GM23248 (cell line): Measurements from ENCODE around the gene TSPAN9. TPM values are rescaled to one million over a fixed set of nuclear protein-coding genes. Genes with fewer than 3 reads are reported as not detected.
A peak's percentile ranks its signal among the peaks of the same experiment; 100 is the strongest.

ENCODE experiments used
- DNase-seq: peaks from one replicate; pipeline ENCODE4 v3.0.0-alpha.2; 2015
- H2AFZ ChIP-seq: fragments of 200-600 bp; sonication (generic); 2 replicates; pipeline ENCODE4 v1.6.1; 2016; ENCODE audit warnings: antibody characterized with exemption
- H3F3A ChIP-seq: fragments of 200-600 bp; sonication (generic); 2 replicates; pipeline ENCODE4 v1.6.1; 2016; ENCODE audit warnings: mild to moderate bottlenecking, antibody characterized with exemption, mixed run types; ENCODE audit not compliant: insufficient read depth
- H3K27ac ChIP-seq: fragments of 200-600 bp; sonication (generic); 2 replicates; pipeline ENCODE4 v1.5.1; 2016; ENCODE audit warnings: mild to moderate bottlenecking
- H3K27me3 ChIP-seq: fragments of 200-600 bp; sonication (generic); replicated peaks from 2 replicates; pipeline ENCODE4 v1.6.1; 2016; ENCODE audit warnings: mild to moderate bottlenecking; ENCODE audit not compliant: insufficient read depth
- H3K36me3 ChIP-seq: fragments of 200-600 bp; sonication (generic); 2 replicates; pipeline ENCODE4 v1.6.1; 2016; ENCODE audit warnings: low read depth, mild to moderate bottlenecking
- H3K4me1 ChIP-seq: fragments of 200-600 bp; sonication (generic); 2 replicates; pipeline ENCODE4 v1.6.1; 2016; ENCODE audit warnings: mild to moderate bottlenecking; ENCODE audit not compliant: insufficient read depth
- H3K4me2 ChIP-seq: fragments of 200-600 bp; sonication (generic); one replicate; pipeline ENCODE4 v1.6.1; 2016; ENCODE audit warnings: mild to moderate bottlenecking; ENCODE audit not compliant: unreplicated experiment
- H3K4me3 ChIP-seq: fragments of 200-600 bp; sonication (generic); 2 replicates; pipeline ENCODE4 v1.5.1; 2016; ENCODE audit warnings: mild to moderate bottlenecking
- H3K79me2 ChIP-seq: fragments of 200-600 bp; sonication (generic); 2 replicates; pipeline ENCODE4 v1.6.1; 2016; ENCODE audit warnings: mild to moderate bottlenecking; ENCODE audit not compliant: insufficient read depth
- H3K9ac ChIP-seq: fragments of 200-600 bp; sonication (generic); 2 replicates; pipeline ENCODE4 v1.6.1; 2016; ENCODE audit warnings: mild to moderate bottlenecking
- H3K9me2 ChIP-seq: fragments of 200-600 bp; sonication (generic); 2 replicates; pipeline ENCODE4 v1.6.1; 2016; ENCODE audit warnings: mixed run types, mild to moderate bottlenecking, moderate library complexity; ENCODE audit not compliant: insufficient read depth
- H3K9me3 ChIP-seq: fragments of 200-600 bp; sonication (generic); one replicate; pipeline ENCODE4 v1.6.1; 2017; ENCODE audit warnings: low read depth
- H4K20me1 ChIP-seq: fragments of 200-600 bp; sonication (generic); 2 replicates; pipeline ENCODE4 v1.6.0; 2016; ENCODE audit not compliant: insufficient read depth
- EZH2 ChIP-seq: fragments of 200-600 bp; sonication (generic); IDR thresholded peaks from 2 replicates; pipeline ENCODE4 v1.6.1; 2018; ENCODE audit warnings: antibody characterized with exemption, mild to moderate bottlenecking; ENCODE audit not compliant: insufficient read depth, poor library complexity, severe bottlenecking
- EZH2phosphoT487 ChIP-seq: fragments of 200-600 bp; sonication (generic); IDR thresholded peaks from 2 replicates; pipeline ENCODE4 v1.6.1; 2018; ENCODE audit warnings: antibody characterized with exemption, moderate library complexity, mild to moderate bottlenecking, low read depth; ENCODE audit not compliant: insufficient read depth
- WGBS, 2 experiments: methylation state at CpG; one replicate each; pipeline ENCODE4 v1.1.6; 2015 to 2017; ENCODE audit warnings: low lambda C conversion rate in 2 of 2, low coverage in 1 of 2; ENCODE audit errors: missing lambda C conversion rate in 2 of 2; 5-methylcytosine and 5-hydroxymethylcytosine counted together
- in situ Hi-C: fragments of 300-500 bp; cut with MboI; formaldehyde crosslinking; loops from 2 replicates; pipeline ENCODE4 v1.15.0; 2020
- polyA plus RNA-seq: library from polyadenylated mRNA; unstranded; fragments of >200 nt; fragmentation: Nextera tagmentation; extraction: Ambion mirVana; gene quantifications from 2 replicates; pipeline ENCODE4 v1.2.1, GENCODE V29; 2016
- total RNA-seq: library from RNA; depleted of rRNA; stranded (reverse); fragments of >200 nt; shearing (Covaris generic); gene quantifications from 2 replicates; pipeline ENCODE4 v1.2.3, GENCODE V29; 2014

TSPAN9 gene
- total and polyA plus RNA-seq, 2 experiments from 2014 or later, result 9.5 to 14.4 TPM

GRCh38 chr12:3032770-3033538 is 44.2 kb upstream of the TSPAN9 start:
- Histone ChIP-seq H3K36me3 (no peaks in the 10 kb centered on the region), H3F3A (no peaks in the 10 kb centered on the region), H3K4me1 (no peaks in the 10 kb centered on the region), H3K27ac (no peak overlapping the region), H2AFZ (no peak overlapping the region), H3K9ac (no peak overlapping the region), H4K20me1 (no peaks in the 10 kb centered on the region), H3K4me2 (no peak overlapping the region), H3K27me3 (no peaks in the 10 kb centered on the region), H3K4me3 (no peak overlapping the region), H3K9me2 (no peaks in the 10 kb centered on the region), H3K79me2 (no peaks in the 10 kb centered on the region), H3K9me3 (no peaks in the 10 kb centered on the region)
- in situ Hi-C loops, result loop anchor here (10.0 kb wide), 1 partner anchor 148 kb away; no protein-coding TSS in a partner anchor
- TF ChIP-seq EZH2, result no peak
- no peak for TF ChIP-seq EZH2phosphoT487
- WGBS, 2 experiments, result 92 to 94% methylated on average over 23 to 27 of the region's 27 CpGs
- no peak for DNase-seq

GRCh38 chr12:3033539-3033867 is 43.7 kb upstream of the TSPAN9 start:
- TF ChIP-seq EZH2phosphoT487 (no peak), EZH2 (no peak)
- H3K27ac ChIP-seq, result no peak overlapping the region
- no peak overlapping the region for H3K4me2 ChIP-seq
- H3F3A ChIP-seq, result no peaks in the 10 kb centered on the region
- 83 to 86% methylated on average over 8 of the region's 8 CpGs for WGBS, 2 experiments
- no peak overlapping the region for H3K4me3 ChIP-seq
- H3K79me2 ChIP-seq, result no peaks in the 10 kb centered on the region
- H3K9me3 ChIP-seq, result no peaks in the 10 kb centered on the region
- H3K27me3 ChIP-seq, result no peaks in the 10 kb centered on the region
- no peaks in the 10 kb centered on the region for H4K20me1 ChIP-seq
- H3K9ac ChIP-seq, result no peak overlapping the region
- H3K4me1 ChIP-seq, result no peaks in the 10 kb centered on the region
- no peaks in the 10 kb centered on the region for H3K9me2 ChIP-seq
- H2AFZ ChIP-seq, result no peak overlapping the region
- in situ Hi-C loops, result loop anchor here (10.0 kb wide), 1 partner anchor 149 kb away; no protein-coding TSS in a partner anchor
- H3K36me3 ChIP-seq, result no peaks in the 10 kb centered on the region
- DNase-seq, result no peak

- Histone ChIP-seq H3K9ac (no peak overlapping the region), H3K9me3 (no peaks in the 10 kb centered on the region), H3K27me3 (no peaks in the 10 kb centered on the region), H3K4me3 (no peak overlapping the region), H3K36me3 (no peaks in the 10 kb centered on the region), H3K27ac (no peak overlapping the region), H3K79me2 (no peaks in the 10 kb centered on the region), H2AFZ (no peak overlapping the region), H3K4me1 (no peaks in the 10 kb centered on the region), H4K20me1 (no peaks in the 10 kb centered on the region), H3K9me2 (no peaks in the 10 kb centered on the region), H3K4me2 (no peak overlapping the region), H3F3A (no peaks in the 10 kb centered on the region)
- DNase-seq, result peak; percentile 80
- in situ Hi-C loops, result loop anchor here (10.0 kb wide), 1 partner anchor 149 kb away; no protein-coding TSS in a partner anchor
- no peak for TF ChIP-seq EZH2phosphoT487
- TF ChIP-seq EZH2, result no peak
- 38 to 43% methylated on average over 10 of the region's 10 CpGs for WGBS, 2 experiments
These were observed 43.0 kb upstream of the TSPAN9 start for GRCh38 chr12:3034067-3034750.

DNA sequence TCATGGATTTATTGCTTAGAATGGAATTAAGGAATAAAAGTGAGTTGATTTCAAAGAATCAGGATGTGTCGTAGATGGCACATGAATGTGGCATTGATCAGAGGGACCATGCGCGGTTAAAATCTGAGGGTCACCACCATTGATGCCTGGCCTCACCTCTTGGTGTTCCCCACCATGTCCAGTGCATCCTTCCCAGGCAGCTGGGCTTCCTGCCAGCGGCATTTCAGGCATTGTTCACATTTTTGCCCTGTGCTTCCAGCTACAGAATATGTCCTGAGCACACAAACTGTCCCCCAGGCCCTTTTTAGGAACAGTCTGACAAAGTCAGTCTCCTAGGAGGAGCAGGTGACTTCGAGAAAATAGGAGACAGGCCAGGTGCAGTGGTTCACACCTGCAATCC is 42.0 kb upstream of the TSPAN9 start:
- no peaks in the 10 kb centered on the region for H3K36me3 ChIP-seq
- H4K20me1 ChIP-seq, result no peaks in the 10 kb centered on the region
- TF ChIP-seq EZH2, result no peak
- no peak for TF ChIP-seq EZH2phosphoT487
- H3K27ac ChIP-seq, result no peak overlapping the region
- H3K27me3 ChIP-seq, result no peaks in the 10 kb centered on the region
- no peak overlapping the region for H3K4me3 ChIP-seq
- no peak overlapping the region for H2AFZ ChIP-seq
- no peaks in the 10 kb centered on the region for H3K4me1 ChIP-seq
- DNase-seq, result peak; percentile 5
- no peaks in the 10 kb centered on the region for H3K9me3 ChIP-seq
- in situ Hi-C loops, result loop anchor here (10.0 kb wide), 1 partner anchor 150 kb away; no protein-coding TSS in a partner anchor
- no peaks in the 10 kb centered on the region for H3K9me2 ChIP-seq
- H3K4me2 ChIP-seq, result no peak overlapping the region
- H3K79me2 ChIP-seq, result no peaks in the 10 kb centered on the region
- WGBS, 2 experiments, result 96 to 99% methylated on average over 5 of the region's 5 CpGs
- no peaks in the 10 kb centered on the region for H3F3A ChIP-seq
- no peak overlapping the region for H3K9ac ChIP-seq
